HG02884 (cell line): ENCODE results near the gene CHL1.
A peak's percentile ranks its signal among the peaks of the same experiment; 100 is the strongest.
"Not testable (repeated sequence)": the region's sequence is repeated elsewhere in the genome, so short reads cannot be mapped to it uniquely, and the experiment has no call there.

ENCODE experiments used
- ATAC-seq: cut with Tn5 transposase; IDR thresholded peaks from one replicate; pipeline ENCODE4 v1.9.1; 2021; ENCODE audit warnings: mild to moderate bottlenecking, moderate library complexity; ENCODE audit not compliant: unreplicated experiment

CHL1 gene

DNA sequence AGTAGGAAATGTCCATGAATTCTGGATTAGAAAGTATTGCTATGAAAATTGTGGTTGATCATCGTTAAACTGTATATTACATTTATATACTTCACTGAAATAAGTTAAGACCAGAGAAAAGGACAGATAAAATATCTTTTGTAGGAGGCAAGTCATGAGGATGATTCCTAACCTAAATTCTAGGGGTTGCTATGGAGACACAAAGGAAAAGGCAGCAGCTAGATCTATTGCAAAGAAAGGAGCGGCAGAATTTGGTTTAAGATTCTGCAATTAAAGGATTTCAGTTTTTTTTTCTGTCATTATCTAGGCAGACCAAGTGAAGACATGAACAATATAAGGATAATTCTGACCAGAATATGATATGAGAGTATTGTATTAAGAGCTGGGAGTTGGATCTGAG lies 136.1 kb downstream of the CHL1 start:
- no peak for ATAC-seq

DNA sequence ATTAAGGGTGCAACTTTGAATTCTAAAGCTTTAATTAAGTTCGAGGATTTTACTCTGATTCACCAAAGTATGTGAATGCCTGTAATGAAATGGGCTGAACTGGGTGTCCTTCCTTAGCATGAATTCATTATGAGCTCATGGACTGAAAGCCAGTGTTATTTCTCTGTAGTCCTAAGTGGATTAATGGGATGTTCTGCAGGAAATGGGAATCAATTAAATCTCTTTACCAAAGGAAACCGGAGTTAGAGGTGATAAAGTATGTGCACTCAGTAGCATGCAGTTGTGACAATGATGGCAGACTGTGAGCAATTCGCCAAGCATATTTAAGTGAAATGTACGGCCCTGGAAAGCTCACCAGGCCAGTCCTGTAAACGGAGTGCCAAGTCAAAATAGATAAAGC lies 138.7 kb downstream of the CHL1 start:
- no peak for ATAC-seq

DNA sequence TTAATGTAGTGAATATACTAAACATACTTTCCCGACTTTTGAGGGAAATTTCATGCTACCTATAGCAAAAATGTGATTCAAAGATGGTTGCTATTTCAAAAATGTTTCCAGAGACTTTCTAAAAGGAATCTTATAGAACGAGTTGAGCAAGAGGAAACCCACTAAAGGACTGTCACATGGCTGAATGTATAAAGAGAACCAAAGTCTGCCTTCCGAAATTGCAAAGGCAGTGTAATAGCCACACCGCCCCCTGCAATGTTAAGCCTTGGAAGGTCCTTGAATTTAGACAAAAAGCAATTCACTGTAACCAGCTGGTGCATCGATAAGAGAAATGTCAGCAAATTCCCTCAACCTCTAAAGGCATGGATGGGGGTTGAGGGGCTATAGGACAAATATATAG lies 142.8 kb downstream of the CHL1 start:
- no peak for ATAC-seq

DNA sequence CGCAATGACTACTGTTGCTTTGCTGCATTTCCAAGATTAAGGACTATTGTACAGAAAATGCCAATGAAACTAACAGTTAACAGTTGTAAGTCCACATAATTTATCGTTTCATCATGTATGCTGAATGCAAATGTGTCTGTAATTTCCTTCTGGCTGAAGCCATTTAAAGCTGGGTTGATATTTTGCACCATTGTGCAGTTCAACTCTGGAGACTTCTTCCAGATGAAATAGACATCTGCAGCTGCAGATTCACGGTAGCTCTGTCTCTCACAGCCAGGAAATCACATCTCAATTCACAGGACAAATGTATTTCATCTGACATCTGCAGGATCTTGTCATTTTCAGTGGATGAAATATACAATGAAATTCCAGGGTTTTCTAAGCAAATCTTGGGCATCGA lies 145.4 kb downstream of the CHL1 start:
- ATAC-seq = no peak

DNA sequence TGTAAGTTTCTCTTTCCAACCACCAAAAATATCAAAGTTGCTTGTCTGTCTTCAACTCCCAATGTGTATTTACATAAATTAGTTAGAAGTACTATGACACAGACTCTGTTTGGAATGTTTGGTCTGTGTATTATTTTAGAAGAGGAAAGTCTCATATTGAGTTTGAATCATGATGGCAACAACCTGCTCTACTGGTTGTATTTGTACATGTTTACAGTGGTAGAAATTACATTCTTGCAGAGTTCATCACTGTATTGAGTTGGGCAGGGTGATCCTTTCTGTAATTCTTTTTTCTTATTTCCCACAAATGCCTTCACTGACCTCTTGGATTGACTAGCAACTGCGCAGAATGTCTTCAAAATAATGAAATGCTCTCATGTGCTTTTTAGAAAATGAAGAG lies 149.6 kb downstream of the CHL1 start:
- ATAC-seq = no peak

DNA sequence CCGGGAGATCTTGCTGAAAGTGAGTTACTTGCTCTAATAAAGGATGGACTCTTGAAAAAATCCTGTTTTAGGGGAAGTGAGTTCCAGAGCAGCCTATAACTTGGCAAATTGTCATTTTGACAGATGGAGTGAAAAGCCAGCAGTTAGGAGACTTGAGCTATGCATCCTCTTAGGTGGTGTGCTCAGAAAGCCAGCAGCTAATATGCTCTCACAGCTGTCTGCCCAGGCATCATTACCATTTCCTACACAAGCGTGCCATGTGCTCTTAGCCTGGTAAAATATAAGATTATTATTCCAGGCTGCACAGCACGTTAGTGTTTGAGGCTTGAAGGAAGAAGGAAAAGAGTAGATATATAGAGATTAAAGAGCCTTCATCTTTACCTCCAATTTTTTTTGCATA lies 151.0 kb downstream of the CHL1 start:
- no peak for ATAC-seq

DNA sequence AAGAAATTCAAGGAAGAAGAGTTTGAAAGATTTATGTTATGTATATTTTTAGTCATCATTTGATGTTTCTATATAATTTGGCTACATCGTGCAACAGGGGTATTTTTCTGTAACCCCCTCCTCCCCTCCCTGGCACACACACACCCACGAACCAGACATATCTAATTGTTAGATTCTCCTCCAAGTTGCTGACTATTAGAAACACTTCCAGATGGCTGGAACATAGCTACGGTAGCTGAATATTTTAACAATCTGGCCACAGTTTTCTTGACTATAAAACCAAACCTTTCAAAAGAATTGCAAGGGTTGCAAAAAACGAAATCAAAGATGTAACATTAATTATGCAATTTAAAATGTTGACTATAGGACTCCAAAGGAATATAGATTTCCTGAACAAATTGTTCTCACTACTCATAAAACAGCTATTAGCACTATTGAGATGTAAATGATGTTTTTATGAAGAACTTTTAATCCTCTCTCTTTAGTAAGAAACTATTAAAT lies 154.4 kb downstream of the CHL1 start:
- no peak for ATAC-seq

DNA sequence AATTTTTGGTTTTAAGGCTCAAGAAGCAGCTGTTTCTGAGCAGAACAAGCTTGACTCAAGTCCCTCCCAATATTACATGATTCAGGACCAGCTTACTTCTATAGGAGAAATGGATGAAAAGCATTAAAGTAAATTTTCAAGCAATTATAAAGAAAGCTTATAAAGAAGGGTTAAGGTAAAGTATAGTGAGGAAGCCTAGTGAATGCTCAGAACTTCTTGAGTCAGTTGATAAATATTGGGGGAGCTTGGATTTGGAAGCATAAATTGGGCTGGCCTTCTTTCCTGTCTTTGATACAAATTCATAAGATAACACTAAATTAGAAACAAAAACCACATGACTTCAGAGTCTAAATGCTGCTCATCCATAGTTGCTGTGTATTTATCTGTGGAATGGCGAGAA lies 156.0 kb downstream of the CHL1 start:
- ATAC-seq = no peak

DNA sequence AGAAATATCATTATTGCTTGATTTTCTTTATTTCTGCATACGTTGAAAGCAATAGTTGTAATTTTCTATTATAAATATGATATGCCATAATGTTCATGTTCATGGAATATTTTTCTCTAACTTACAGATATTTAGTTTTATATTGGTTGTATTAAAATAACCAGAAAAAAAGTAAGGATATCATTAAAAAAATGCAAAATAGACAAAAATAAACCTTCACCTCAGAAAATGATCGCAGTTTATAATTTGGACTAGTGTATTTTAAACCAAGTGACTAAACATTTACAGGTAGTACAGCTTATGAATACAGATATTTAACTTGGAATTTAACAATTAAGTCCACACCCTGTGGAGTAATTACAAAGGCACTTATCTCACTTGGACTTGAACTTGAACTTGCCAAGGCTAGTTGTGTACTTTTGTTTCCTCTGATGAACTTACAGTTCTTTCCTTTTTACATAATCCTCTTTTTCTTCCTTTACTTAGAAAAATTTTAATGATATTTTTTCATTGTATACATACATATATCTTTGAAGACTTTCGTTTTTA lies 156.7 kb downstream of the CHL1 start:
- no peak for ATAC-seq

DNA sequence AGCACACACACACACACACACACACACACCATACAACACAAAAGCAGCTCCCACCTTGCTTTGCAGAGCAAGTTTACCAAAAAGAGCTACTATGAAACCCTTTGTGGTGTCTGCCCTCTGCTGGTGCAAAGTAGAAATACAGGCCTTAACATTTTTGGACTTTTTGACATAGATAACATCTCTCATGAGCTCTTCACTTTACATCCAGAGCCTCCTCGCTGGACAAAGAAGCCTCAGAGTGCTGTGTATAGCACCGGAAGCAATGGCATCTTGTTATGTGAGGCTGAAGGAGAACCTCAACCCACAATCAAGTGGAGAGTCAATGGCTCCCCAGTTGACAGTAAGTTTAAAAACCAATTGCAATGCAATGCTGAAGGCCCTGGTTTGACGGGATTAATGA lies 157.9 kb downstream of the CHL1 start:
- ATAC-seq = peak; percentile 71

DNA sequence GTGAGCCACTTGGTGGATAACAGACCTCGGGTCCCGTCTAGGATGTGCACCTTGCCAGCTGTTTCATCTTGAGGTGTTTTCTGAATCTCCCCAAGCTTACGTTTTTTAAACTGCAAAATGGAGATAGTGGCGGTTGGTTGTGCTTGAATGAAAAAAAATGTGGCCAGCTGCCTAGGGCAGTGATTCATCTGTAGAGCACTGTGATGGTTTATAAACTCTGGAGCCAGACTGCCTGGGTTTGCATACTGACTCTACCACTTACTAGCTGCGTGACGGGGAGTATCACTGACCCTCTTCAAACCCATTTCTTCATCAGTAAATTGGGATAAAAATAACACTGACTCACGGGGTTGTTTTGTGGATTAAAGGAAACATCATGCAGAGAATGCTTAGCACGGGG lies 159.1 kb downstream of the CHL1 start:
- ATAC-seq = no peak

DNA sequence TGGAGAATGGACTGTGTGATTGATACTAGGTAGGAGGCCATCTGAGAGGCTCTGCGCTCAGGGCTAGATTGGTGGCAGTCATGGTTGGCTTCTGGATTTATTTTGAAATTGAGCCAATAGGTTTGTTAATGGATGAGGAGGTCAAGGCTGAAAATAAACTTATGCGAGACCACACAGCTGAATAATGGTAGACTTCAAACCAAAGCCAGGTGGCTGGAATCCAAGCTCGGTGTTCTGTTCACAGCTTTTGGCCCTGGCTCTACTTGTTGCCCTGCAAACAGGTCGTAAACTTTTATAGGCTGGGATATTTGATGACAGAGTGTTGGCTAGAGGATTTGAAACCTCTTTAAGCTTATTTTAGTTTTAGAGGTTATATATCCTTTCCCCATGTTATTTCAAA lies 160.4 kb downstream of the CHL1 start:
- ATAC-seq = no peak

DNA sequence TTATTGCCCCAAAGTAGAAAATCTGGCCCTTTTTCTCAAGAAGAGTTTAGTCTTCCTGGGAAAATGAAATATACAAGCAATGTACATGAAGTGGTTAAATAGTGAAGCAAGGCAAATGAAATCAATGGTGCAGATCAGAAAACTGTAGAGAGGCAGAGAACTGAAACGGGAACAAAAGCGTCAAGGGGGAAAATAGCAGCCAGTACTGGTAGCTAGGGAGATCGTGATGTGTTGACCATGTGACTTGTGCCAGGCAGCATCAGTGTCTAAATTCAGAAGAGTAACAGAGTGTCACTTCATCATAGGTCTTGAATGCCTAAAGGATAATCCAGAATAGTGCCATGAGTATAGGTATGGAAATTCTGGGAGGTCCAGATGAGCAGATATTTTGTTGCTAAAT lies 163.1 kb downstream of the CHL1 start:
- no peak for ATAC-seq

DNA sequence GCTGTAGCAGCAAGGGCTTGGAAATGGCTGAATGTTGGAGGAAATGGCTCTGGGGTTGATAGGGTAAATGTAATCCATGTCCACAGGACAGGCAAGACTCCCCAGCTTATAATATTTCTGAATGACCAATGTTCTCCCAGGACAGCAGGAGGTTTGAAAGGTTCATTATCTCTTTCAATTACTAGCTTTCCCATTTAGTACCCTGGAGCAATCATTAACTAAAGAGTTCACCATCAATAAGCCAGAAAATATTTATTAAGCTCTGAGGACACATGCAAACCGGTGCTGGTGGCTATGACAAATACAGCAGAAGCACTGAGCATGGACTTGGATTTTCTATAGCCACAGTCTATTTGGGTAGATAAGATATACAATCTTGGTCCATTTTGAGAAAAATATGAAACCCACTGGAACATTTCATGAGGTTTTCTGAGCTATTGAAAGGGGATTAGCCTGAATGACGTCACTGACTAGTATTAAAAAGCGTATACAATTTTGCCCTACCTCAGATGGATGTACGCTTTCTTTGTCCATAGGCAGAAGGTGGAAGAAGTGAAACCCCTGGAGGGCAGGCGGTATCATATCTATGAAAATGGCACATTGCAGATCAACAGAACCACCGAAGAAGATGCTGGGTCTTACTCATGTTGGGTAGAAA lies 166.2 kb downstream of the CHL1 start:
- no peak for ATAC-seq

DNA sequence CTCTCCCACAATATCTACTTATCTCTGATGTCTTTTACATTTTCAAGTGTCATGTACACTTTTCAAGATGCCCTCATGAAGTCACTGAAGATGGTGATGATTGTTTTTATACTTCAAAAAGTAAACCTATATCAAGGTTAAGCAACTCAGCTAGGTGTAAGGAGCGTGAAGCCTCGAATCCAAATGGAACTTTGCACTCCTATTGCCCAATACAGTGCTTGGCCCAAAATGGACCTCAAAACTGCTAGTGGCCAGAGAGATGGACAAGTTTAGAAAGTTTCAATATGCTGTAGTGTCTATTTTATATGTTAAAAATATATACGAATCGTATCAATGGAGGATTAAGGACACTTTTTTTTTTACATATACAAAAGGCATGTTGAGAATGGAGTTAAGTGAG lies 167.7 kb downstream of the CHL1 start:
- no peak for ATAC-seq

DNA sequence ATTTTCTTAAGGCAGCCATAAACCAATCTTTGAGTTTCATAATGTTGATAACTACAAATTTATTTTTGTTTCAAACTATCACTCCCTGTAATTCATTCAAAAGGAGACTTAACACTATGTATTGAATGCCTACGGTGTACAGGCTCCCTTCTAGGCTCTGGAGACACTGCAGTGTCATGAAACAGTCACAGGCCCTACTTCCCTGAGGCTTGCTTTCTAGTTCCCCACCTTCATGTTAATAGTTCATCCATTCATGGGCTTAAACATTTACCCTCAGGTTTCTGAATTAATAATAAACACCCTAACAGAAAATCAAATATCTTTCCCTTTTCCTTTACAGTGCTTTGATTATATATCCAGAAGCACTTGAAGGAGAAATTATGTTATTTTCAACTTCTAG lies 168.7 kb downstream of the CHL1 start:
- peak; percentile 57 for ATAC-seq

DNA sequence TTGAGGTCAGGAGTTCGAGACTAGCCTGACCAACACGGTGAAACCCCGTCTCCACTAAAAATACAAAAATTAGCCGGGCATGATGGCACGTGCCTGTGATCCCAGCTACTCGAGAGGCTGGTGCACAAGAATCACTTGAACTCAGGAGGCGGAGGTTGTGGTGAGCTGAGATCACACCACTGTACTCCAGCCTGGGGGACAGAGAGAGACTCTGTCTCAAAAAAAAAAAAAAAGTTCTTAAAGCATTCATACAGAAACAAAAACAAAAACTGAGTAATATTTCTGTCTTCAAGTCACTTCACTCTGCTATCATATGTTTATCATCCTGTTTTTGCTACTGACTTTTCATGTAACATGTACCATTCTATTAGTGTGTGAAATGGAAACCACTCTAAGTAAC lies 169.7 kb downstream of the CHL1 start:
- not testable (repeated sequence) for ATAC-seq

DNA sequence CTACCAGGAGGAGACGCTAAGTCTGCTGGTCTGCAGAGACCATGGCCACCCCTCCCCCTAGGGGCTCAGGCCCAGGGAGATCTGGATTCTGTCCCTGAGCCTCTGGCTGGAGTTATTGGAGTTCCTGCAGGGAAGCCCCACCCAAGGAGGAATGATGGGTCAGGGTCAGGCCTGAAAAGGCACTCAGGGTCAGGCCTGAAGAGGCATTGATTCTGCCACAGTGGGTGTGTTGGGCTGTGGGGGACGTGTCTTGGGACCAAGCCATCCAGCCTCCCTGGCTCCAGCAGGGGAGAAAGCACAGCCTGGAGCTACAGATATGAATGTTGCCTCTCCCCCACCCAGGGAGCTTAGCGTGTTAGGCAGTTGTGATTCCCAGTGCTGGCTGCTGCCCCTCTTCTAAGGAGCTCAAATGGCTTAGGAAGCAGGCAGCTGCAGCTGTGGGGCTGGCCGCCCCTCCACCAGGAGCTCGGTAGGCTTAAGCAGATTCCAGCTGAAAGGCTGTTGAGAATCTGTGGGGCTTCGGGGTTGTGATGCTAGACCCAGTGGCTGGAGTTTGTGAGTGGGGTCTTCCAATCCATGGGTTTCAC lies 176.7 kb downstream of the CHL1 start:
- ATAC-seq = no peak

DNA sequence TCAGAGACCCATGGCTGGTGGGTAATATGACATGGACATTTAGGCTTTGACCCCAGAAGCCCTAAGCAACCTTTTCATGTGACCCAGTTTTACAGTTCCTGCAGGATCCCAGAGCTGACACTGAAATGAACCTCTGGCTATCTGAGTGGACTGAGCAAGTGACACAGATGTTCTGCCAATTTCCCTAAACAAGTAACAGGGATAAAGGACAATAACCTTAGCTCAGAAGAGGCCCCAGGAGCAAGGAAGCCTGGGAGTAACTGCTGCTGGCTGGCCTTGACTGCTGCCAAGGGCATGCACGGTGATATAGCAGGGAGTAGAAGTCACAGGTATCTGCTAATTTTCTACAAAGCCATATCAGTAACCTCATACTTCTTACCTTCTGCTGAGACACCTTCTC lies 177.9 kb downstream of the CHL1 start:
- no peak for ATAC-seq

DNA sequence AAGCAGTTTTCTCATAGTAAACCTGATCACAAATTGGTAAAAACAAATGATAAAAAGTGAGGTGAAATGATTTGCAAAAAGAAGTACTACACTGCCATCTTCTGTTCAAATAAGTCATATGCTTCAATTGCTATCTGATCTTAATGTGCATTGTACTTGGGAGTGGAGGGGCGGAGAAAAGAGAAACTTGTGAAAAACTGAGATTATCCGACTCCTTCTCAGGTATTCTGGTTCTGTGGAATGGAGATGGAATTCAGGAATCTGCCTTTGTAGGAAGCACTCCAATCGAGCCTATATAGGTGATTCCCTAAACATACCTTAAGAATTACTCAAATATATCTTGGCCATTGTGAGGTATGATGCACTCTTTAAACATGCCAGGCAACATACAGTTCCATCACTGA lies 180.6 kb downstream of the CHL1 start:
- ATAC-seq = peak; percentile 51

DNA sequence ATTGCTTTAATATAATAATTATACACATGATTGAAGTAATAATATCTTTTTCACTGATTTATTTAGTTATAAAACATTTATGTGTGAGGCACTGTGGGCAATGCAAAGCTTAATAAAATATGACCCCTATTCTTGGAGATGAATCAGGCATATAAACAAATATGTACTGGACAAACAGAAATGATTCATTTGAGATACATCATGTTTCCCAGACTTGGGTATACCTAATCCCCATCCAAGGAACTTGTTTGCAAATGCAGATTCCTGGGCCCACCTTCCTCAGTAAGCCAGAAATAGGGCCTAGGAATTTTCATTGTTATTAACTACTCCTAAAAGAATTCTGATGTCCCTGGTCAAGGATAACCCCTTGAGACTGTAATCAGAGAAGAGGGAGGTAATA lies 184.2 kb downstream of the CHL1 start:
- no peak for ATAC-seq

DNA sequence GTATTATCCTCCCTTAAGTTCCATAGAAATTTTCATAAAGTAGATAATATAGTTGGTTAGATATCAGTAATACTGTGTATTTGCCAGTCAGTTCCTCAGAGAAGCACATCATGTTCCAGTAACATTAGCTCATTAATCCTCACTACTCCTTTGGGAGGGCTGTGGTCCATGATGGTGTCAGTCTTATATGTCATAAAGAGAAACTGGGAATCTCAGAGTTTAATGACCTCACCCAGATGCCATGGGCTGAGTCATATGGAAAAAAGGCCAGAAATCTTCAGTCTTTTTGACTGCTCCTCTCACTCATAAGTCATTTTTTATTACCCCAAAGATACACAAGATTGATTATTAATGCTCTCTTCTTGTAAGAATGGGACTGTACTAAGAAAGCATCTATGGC lies 188.6 kb downstream of the CHL1 start:
- no peak for ATAC-seq

DNA sequence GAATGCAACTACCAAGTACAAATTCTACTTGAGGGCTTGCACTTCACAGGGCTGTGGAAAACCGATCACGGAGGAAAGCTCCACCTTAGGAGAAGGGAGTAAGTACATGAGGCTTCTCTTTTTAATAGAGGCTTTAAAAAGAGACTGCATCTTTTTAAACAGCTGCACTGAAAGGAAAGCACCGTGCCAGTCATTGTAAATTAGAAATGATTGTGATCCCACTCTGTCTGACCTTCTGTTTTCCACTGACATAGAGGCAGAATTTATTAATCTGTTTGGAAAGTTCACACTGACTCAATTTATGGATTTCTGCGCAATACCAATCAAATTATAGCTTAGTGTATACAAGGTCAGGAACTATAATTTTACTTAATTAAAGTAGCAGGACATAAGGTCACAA lies 198.2 kb downstream of the CHL1 start:
- no peak for ATAC-seq
